Prostate gland (tissue), 2 donors: ENCODE data around the gene MCC.

Source experiments
- CTCF ChIP-seq, 4 experiments: fragments of 200-600 bp in 2 of 4; fragments of 450-650 bp in 2 of 4; sonication (generic) in 2 of 4; IDR thresholded peaks; 1 replicate in 3 of 4; 2 replicates in 1 of 4; pipeline ENCODE4 v1.5.1; 2016 to 2019; ENCODE audit warnings: antibody characterized with exemption in 4 of 4, mild to moderate bottlenecking in 2 of 4, moderate library complexity in 2 of 4
- POLR2A ChIP-seq: fragments of 450-650 bp; IDR thresholded peaks from one replicate; pipeline ENCODE4 v1.6.1; 2016; ENCODE audit warnings: antibody characterized with exemption, mild to moderate bottlenecking

- no peak for TF ChIP-seq CTCF (IDR thresholded peaks at IDR 0.05)
- TF ChIP-seq POLR2A, result no peak
Observed at GRCh38 chr5:113084402-113085083, 403.7 kb downstream of the MCC start.
